GM18502 (cell line): Measurements from ENCODE around the gene LHPP.

Source experiments
- ATAC-seq: cut with Tn5 transposase; IDR thresholded peaks from one replicate; pipeline ENCODE4 v1.9.1; 2021; ENCODE audit warnings: mild to moderate bottlenecking; ENCODE audit not compliant: unreplicated experiment, poor library complexity

The LHPP gene

DNA sequence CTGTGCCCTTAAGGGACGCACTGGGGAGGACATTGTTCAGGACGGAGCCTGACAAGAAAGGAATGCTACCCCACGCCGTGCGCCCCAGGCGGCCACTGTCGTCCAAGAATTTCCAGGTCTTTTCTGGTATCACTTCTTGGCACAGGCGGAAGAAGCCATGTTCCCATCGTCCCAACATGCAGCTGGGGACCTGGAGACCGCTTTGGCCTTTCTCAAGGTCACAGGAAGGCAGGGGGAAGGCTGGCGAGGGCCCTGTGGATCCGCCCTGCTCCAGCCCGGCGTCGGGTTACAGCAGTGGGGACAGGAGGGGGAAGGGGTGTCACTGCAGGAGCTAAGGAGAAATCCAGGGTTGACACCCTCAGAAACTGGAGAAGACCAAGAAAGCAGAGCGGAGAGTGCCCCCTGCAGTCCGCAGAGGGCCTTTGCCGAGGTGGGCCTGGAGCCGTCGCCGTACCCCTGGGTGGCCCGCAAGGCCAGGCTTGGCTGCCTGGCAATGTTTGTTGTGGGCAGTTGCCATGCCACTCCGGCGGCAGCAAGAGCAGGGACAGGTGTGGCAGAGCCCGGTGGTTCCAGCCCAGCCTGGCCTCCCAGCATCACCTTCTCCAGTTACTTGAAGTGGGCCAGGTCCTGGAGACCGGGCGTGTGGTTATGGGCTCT is 104.1 kb downstream of the LHPP start:
- ATAC-seq, result no peak

DNA sequence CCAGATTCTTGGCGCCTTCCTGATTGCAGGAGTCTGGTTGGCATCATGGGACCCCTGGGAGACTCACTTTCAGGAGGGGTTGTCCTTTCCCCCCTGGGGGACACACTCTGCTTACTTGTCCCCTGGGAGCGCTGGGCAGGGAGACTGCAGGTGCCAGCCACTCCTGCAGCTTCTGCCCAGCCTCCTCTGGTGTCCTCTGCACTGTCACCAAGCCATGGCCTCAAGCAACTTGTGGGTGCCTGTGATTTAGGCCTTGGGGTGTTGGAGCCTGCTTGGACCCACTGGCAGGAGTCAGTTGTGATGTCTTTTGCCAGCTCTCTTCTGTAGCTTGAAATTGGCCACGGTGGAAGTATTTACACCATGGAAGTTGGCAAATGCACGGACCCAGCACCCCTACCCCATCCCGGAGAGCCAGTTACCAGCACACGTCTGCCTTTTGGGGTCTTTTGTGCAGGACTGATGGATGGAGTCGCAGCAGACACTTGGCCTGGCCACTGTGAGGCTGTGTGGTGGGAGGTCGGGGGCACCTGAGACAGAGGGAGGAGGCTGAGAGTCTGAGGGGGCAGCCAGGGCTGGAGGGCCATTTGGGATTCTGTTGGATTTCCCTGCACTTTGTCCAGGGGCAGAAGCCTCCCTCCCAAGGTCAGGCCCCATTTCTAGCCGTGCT is 104.7 kb downstream of the LHPP start:
- no peak for ATAC-seq

GRCh38 chr10:124566981-124567835 is 105.6 kb downstream of the LHPP start:
- no peak for ATAC-seq

GRCh38 chr10:124568339-124568738 is 106.7 kb downstream of the LHPP start:
- no peak for ATAC-seq

DNA sequence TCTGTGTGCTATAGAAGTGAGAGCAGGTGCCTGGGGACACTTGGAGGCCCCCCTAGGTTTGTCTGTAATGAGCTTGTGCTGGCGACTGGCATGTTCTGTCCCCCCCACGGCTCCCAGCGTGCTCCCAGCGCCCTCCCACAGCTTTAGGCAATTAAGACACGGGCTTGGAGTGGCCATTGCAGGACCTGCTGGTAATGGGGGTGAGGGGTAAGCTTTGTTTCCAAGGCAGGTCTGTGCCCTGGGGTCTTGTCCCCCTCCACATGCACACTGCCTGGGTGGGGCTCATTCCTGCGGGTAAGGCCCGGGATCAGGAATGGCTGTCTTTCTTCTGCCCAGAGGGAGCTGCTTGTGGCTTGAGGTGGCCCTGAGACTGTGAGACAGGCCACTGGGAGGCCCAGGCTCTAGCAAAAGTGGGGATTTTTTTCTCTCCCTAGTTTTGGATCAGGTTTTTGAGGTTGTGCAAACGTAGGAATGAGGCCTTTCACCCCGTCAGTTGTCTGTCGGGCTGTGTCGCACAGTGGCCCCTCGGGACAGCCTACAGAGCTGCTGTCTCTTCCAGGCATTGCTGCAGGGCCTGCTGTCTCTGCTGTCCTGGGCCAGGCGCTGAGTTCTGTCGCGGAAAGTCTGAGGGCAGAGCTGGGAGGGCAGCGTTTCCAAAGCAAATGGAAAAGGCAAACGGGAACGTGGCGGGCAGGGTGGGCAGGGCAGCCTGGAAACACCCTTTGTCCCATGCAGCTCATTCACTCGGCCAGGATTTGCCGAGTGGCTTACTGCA is 107.4 kb downstream of the LHPP start:
- ATAC-seq, result no peak

- ATAC-seq, result no peak
Observed at GRCh38 chr10:124569623-124570470, 108.2 kb downstream of the LHPP start.

DNA sequence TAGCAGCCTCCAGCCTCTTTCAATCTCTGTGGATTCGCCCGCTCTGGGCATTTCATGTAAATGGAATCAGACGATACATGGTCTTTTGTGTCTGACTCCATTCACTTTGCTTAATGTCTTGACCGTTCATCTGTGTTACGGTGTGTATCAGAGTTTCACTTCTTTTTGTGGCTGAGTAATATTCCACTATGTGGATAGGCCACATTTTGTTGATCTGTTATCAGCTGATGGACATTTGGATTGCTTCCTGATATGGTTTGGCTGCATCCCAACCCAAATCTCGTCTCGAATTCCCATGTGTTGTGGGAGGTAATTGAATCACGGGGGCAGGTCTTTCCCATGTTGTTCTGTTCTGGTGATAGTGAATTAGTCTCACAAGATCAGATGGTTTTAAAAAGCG is 109.0 kb downstream of the LHPP start:
- ATAC-seq, result no peak

- ATAC-seq, result no peak
Observed at GRCh38 chr10:124572751-124573150, 111.1 kb downstream of the LHPP start.

DNA sequence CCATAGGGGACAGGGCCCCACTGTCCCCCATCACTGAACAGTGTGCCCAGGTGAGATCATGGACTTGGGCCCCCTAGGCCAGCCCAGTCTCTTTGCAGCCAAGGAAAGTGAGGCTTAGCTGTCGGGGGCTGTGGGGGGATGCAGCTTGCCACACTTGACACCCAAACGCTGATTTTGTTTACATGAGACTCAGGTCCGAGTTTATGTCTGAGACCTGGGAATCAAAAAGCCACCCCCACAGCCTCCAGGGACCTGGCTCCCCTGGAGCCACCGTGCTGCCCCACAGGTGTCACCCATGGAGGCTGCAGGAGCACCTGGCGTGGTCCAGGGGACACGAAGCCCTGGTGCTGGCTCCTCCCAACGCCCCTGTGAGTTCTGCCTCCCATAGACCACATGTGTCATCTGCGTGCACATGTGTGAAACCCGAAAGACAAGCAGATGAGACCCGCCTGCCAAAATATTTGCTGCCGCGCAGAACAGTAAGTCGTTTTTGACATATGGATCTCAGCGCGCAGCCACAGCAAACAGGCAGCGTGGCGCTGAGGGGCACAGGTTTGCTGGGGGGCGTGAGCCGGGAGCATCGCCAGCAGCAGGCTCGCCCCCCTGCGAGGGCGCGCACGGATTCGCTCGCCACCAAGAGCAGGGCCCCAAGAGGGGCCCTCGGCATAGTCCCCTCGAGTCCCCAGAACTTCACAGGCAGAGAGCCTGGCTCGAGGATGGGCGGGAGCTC is 112.3 kb downstream of the LHPP start:
- no peak for ATAC-seq

DNA sequence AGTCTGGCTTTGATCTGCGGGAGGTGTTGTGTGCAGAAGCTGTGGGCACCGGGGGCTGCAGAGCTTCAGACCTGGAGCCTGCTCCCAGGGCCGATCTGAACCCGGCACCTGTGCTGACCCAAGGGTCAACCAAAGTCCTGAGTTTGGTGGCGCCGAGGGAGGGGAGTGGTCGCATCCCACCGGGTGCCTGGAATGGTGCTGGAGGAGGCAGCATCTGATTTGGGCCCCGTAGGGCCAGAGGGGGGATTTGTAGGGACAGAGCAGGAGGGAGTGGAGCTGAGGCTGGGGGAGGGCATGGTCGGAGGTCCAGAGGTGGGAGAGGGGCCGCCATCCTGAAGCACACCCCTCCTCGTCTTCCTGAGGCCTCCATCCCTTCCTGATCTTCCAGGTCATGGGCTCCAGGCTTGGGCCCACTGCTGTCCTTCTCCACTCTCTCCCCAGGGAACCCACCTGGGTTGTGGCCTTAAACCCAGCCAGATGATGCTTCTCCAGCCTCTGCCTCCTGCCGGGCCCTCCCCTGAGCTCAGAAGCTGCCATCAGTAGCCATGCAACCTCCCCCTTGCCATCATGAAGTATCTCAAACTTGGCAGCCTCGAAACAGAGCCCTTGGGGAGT is 112.9 kb downstream of the LHPP start:
- ATAC-seq, result no peak

- no peak for ATAC-seq
Observed at GRCh38 chr10:124575107-124576035, 113.7 kb downstream of the LHPP start.

DNA sequence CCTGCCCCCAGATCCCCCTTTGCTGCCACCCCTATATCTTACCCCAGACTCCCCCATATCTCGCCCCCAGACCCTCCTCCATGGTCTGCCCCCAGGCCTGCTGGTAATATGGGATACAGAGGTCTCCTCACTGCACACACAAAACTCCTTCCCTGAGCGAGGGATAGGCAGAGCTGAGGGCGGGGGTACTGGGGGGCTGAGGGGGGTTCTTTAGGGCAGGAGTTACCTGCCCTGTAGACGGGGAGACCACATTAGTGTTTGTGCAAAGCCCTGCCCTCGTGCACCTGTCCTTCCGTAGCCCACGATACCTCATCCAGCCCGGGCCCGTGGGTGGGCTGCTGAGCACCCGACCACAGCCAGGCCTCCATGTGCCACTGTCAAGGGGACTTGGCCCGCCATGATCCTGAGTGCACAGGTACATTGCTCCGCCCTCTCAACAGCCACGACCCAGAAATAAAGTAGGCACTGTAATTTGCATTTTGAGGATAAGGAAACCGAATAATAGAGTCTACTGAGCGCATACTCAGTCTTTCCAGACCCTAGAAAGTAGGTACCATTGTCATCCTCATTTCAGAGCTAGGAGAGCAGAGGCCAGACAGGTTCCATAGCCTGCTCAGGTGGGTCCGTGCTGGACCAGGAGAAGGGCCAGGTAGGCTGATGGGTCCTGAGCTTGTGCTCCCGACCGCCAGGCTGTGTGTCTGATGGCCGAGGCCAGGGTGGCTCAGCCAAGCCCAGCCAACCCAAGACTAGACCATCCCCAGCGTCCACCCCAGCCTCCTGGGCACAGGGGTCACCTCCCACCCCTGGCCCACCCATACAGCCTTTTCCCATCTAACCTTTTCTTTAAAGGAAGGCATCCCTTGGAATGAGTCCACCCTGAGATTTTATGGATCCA is 115.2 kb downstream of the LHPP start:
- ATAC-seq, result no peak

- no peak for ATAC-seq
Observed at GRCh38 chr10:124577651-124578050, 116.0 kb downstream of the LHPP start.

GRCh38 chr10:124578231-124579010 is 116.8 kb downstream of the LHPP start:
- ATAC-seq, result no peak

- ATAC-seq, result no peak
Observed at GRCh38 chr10:124579011-124579399, 117.4 kb downstream of the LHPP start.

GRCh38 chr10:124586142-124586541 is 124.5 kb downstream of the LHPP start:
- no peak for ATAC-seq
